ENCODE measurements around the gene VSIG10L2. TPM values are rescaled to one million over a fixed set of nuclear protein-coding genes. Genes with fewer than 3 reads are reported as not detected.

Gene VSIG10L2
- polyA plus RNA-seq, 2 of the 4 experiments (the other 2 are of a cell fraction): not detected

DNA sequence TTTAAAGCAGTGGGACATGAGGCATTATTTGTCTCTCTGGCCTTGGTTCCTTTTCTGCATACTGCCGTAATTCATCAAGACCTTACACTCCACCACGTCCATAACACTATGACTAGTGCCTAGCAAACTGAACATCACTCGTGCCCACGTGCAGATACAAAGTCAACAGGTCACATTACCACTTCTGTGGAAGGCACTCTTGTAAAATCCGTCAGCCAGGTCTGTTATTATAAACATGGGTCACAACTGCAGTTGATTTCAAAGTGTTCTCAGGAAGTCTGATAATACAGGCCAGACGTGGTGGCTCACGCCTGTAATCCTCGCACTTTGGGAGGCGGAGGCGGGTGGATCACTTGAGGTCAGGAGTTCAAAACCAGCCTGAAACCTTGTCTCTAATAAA lies 14.1 kb downstream of the VSIG10L2 start:
- Histone ChIP-seq H3K9me3 (peaks cover 6% of the 10 kb centered on the region; the same call in 2 of the 3 replicates), H3K4me3 (no peak overlapping the region), H3K4me2 (no peak overlapping the region), H3K27ac (no peak overlapping the region), H3K4me1 (no peaks in the 10 kb centered on the region)
- CTCF ChIA-PET: no interaction called here
- 91% methylated on average over 10 of the region's 10 CpGs for WGBS (ENCODE audit: missing lambda C conversion rate)
- POLR2A ChIA-PET: no interaction called here
- TF ChIP-seq CHD4 (IDR thresholded peaks at IDR 0.05; ENCODE audit: borderline replicate concordance) (no peak), EP300 (IDR thresholded peaks at IDR 0.05) (no peak), TP53 (CRISPR knock-in tag; IDR thresholded peaks at IDR 0.05) (no peak), JUNB (IDR thresholded peaks at IDR 0.05) (no peak), KDM1A (IDR thresholded peaks at IDR 0.05; ENCODE audit: low read depth) (no peak), FOSB (CRISPR knock-in tag; IDR thresholded peaks at IDR 0.05) (no peak), NPAS2 (CRISPR knock-in tag; IDR thresholded peaks at IDR 0.05; ENCODE audit: borderline replicate concordance) (no peak)
- TF ChIP-seq, protein P1, sequence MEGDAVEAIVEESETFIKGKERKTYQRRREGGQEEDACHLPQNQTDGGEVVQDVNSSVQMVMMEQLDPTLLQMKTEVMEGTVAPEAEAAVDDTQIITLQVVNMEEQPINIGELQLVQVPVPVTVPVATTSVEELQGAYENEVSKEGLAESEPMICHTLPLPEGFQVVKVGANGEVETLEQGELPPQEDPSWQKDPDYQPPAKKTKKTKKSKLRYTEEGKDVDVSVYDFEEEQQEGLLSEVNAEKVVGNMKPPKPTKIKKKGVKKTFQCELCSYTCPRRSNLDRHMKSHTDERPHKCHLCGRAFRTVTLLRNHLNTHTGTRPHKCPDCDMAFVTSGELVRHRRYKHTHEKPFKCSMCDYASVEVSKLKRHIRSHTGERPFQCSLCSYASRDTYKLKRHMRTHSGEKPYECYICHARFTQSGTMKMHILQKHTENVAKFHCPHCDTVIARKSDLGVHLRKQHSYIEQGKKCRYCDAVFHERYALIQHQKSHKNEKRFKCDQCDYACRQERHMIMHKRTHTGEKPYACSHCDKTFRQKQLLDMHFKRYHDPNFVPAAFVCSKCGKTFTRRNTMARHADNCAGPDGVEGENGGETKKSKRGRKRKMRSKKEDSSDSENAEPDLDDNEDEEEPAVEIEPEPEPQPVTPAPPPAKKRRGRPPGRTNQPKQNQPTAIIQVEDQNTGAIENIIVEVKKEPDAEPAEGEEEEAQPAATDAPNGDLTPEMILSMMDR (IDR thresholded peaks at IDR 0.05): no peak
- TF ChIP-seq, protein P2, sequence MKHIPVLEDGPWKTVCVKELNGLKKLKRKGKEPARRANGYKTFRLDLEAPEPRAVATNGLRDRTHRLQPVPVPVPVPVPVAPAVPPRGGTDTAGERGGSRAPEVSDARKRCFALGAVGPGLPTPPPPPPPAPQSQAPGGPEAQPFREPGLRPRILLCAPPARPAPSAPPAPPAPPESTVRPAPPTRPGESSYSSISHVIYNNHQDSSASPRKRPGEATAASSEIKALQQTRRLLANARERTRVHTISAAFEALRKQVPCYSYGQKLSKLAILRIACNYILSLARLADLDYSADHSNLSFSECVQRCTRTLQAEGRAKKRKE (CRISPR knock-in tag; IDR thresholded peaks at IDR 0.05; ENCODE audit: low read depth): no peak
- TF ChIP-seq, protein P3, sequence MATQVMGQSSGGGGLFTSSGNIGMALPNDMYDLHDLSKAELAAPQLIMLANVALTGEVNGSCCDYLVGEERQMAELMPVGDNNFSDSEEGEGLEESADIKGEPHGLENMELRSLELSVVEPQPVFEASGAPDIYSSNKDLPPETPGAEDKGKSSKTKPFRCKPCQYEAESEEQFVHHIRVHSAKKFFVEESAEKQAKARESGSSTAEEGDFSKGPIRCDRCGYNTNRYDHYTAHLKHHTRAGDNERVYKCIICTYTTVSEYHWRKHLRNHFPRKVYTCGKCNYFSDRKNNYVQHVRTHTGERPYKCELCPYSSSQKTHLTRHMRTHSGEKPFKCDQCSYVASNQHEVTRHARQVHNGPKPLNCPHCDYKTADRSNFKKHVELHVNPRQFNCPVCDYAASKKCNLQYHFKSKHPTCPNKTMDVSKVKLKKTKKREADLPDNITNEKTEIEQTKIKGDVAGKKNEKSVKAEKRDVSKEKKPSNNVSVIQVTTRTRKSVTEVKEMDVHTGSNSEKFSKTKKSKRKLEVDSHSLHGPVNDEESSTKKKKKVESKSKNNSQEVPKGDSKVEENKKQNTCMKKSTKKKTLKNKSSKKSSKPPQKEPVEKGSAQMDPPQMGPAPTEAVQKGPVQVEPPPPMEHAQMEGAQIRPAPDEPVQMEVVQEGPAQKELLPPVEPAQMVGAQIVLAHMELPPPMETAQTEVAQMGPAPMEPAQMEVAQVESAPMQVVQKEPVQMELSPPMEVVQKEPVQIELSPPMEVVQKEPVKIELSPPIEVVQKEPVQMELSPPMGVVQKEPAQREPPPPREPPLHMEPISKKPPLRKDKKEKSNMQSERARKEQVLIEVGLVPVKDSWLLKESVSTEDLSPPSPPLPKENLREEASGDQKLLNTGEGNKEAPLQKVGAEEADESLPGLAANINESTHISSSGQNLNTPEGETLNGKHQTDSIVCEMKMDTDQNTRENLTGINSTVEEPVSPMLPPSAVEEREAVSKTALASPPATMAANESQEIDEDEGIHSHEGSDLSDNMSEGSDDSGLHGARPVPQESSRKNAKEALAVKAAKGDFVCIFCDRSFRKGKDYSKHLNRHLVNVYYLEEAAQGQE (IDR thresholded peaks at IDR 0.05): no peak
- DNase-seq (ENCODE audit: low read depth in 1 of 2, low spot score in 1 of 2): no peak
- no peak for FAIRE-seq
- no peak for ATAC-seq

DNA sequence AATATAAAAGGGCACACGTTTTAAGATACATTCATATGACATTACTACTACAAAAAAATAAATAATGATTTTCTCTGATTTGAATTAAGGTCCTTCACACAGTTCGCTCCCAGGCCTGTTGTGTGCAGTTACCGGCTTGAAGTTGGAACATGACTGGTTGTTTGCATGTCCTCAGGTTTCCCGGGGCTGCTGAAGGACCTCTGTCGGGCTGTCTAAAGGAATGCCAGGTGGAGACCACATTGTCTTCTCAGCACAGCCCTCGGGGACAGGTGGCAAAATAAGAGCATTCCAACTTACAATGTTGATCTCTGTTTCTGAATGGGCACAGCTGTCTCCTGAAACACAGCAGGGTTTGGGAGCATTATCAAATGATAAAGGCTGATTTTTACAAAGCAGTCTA lies 14.9 kb downstream of the VSIG10L2 start:
- ChIA-PET CTCF (no interaction called here), POLR2A (no interaction called here)
- no peak for DNase-seq (ENCODE audit: low read depth in 1 of 2, low spot score in 1 of 2)
- 72% methylated on average over 6 of the region's 6 CpGs for WGBS (ENCODE audit: missing lambda C conversion rate)
- ATAC-seq: no peak
- no peak for FAIRE-seq
- peaks cover 6% of the 10 kb centered on the region; the same call in 2 of the 3 replicates for H3K9me3 ChIP-seq
- no peak overlapping the region for H3K27ac ChIP-seq
- no peak overlapping the region for H3K4me3 ChIP-seq
- H3K4me2 ChIP-seq: no peak overlapping the region
- H3K4me1 ChIP-seq: no peaks in the 10 kb centered on the region
- TF ChIP-seq MAZ (IDR thresholded peaks at IDR 0.05; ENCODE audit: borderline replicate concordance, low read depth, low read length) (no peak), JUNB (IDR thresholded peaks at IDR 0.05) (no peak), EHF (CRISPR knock-in tag; IDR thresholded peaks at IDR 0.05) (no peak), POLR2A (IDR thresholded peaks at IDR 0.05; ENCODE audit: low read length) (no peak)
- TF ChIP-seq, protein P2 (CRISPR knock-in tag; IDR thresholded peaks at IDR 0.05; ENCODE audit: low read depth): no peak

DNA sequence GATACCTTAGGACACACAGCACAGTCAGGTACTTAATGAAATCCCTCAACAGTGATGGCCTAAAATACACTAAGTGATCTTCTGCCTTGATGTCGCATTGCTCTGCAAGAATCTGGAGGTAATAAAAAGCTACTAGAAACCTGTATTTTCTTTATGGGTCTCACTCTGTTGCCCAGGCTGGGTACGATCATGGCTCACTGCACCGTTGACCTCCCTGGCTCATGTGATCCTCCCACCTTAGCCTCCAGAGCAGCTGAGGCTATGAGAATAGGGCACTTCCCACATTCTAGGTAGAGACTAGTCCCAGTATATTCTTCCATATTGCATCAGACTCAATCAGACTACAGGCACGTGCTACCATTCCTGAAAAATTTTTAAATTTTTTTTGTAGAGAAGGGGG lies 21.7 kb downstream of the VSIG10L2 start:
- Histone ChIP-seq H3K27ac (no peak overlapping the region), H3K9me3 (peaks cover 6% of the 10 kb centered on the region; the same call in 2 of the 3 replicates), H3K4me2 (no peak overlapping the region), H3K4me3 (no peak overlapping the region), H3K4me1 (peaks cover 7% of the 10 kb centered on the region; the same call in 2 of the 3 replicates)
- CTCF ChIA-PET: interaction anchor here (1.6 kb wide), 1 partner anchor 226 kb away, joined by 4 read pairs; no protein-coding TSS in a partner anchor
- DNase-seq (ENCODE audit: low read depth in 1 of 2, low spot score in 1 of 2): no peak
- POLR2A ChIA-PET: no interaction called here
- 91% methylated on average over 4 of the region's 4 CpGs for WGBS (ENCODE audit: missing lambda C conversion rate)
- ATAC-seq: no peak
- no peak for FAIRE-seq
- no peak for TF ChIP-seq CBX2 (IDR thresholded peaks at IDR 0.05; ENCODE audit: borderline replicate concordance, low read depth)
- no peak for TF ChIP-seq JUNB (IDR thresholded peaks at IDR 0.05)
- no peak for TF ChIP-seq EP300 (IDR thresholded peaks at IDR 0.05)
- TF ChIP-seq EHF (CRISPR knock-in tag; IDR thresholded peaks at IDR 0.05): no peak
- no peak for TF ChIP-seq BHLHE40 (IDR thresholded peaks at IDR 0.05; ENCODE audit: low read depth, low read length)
- TF ChIP-seq, protein P3 (IDR thresholded peaks at IDR 0.05): no peak
- TF ChIP-seq JUN (IDR thresholded peaks at IDR 0.05): no peak
- TF ChIP-seq MYC (IDR thresholded peaks at IDR 0.05; ENCODE audit: borderline replicate concordance, low read length): no peak
- no peak for TF ChIP-seq HDAC2 (IDR thresholded peaks at IDR 0.05)
- TF ChIP-seq HOXB5 (CRISPR knock-in tag; IDR thresholded peaks at IDR 0.05): no peak
- TF ChIP-seq, protein P4, sequence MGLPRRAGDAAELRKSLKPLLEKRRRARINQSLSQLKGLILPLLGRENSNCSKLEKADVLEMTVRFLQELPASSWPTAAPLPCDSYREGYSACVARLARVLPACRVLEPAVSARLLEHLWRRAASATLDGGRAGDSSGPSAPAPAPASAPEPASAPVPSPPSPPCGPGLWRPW (IDR thresholded peaks at IDR 0.05): no peak
- TF ChIP-seq, protein P5, sequence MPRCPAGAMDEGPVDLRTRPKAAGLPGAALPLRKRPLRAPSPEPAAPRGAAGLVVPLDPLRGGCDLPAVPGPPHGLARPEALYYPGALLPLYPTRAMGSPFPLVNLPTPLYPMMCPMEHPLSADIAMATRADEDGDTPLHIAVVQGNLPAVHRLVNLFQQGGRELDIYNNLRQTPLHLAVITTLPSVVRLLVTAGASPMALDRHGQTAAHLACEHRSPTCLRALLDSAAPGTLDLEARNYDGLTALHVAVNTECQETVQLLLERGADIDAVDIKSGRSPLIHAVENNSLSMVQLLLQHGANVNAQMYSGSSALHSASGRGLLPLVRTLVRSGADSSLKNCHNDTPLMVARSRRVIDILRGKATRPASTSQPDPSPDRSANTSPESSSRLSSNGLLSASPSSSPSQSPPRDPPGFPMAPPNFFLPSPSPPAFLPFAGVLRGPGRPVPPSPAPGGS (IDR thresholded peaks at IDR 0.05): no peak
